SK-N-SH treated with all-trans-retinoic acid at 6 μM for 48 hours (cell line): Measurements from ENCODE around the gene GSKIP.

Source experiments
- RARB ChIP-seq: fragments of 250-450 bp; sonication (Bioruptor Pico); IDR thresholded peaks from 2 replicates; pipeline ENCODE4 v1.8.0; 2021; ENCODE audit warnings: mild to moderate bottlenecking, moderate library complexity
- TCF4 ChIP-seq: fragments of 250-450 bp; sonication (Bioruptor Pico); IDR thresholded peaks from 2 replicates; pipeline ENCODE4 v1.8.0; 2021; ENCODE audit warnings: mild to moderate bottlenecking, moderate library complexity, borderline replicate concordance
- ZFP3 ChIP-seq: fragments of 250-450 bp; sonication (Bioruptor Pico); IDR thresholded peaks from 2 replicates; pipeline ENCODE4 v1.5.0; 2020; ENCODE audit warnings: mild to moderate bottlenecking, moderate library complexity
- TF ChIP-seq, protein P1 (sequence below): fragments of 250-450 bp; sonication (Bioruptor Pico); IDR thresholded peaks from 2 replicates; pipeline ENCODE4 v1.5.1; 2021; ENCODE audit warnings: mild to moderate bottlenecking, moderate library complexity

DNA sequence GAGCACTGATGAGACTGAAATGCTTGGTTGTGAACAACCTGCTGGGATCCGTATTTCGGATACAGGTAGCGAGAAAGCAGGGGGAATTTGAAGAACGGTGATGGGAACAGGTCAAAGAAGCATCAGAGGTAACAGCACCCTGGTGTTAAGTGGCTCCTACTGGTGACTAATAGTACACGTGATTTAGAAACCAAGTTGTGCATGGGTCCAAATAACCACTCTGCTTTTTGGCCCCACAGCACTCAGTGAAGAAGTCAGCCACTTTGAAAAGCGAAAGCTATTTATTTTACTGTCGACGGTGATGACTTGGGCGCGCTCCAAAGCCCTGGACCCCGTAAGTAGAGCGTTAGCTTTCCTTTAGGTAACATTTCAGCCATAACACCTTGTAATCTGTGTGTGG is 45.3 kb downstream of the GSKIP start:
- no peak for TF ChIP-seq RARB
- no peak for TF ChIP-seq ZFP3
- no peak for TF ChIP-seq TCF4
- TF ChIP-seq, protein P1, sequence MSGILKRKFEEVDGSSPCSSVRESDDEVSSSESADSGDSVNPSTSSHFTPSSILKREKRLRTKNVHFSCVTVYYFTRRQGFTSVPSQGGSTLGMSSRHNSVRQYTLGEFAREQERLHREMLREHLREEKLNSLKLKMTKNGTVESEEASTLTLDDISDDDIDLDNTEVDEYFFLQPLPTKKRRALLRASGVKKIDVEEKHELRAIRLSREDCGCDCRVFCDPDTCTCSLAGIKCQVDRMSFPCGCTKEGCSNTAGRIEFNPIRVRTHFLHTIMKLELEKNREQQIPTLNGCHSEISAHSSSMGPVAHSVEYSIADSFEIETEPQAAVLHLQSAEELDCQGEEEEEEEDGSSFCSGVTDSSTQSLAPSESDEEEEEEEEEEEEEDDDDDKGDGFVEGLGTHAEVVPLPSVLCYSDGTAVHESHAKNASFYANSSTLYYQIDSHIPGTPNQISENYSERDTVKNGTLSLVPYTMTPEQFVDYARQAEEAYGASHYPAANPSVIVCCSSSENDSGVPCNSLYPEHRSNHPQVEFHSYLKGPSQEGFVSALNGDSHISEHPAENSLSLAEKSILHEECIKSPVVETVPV: no peak
